NCI-H2171 (cell line): ENCODE data around the gene PLA2G6.

Experiments
- DNase-seq: peaks from one replicate; lab custom pipeline; 2025; lab: John Stamatoyannopoulos, UW

PLA2G6 gene

GRCh38 chr22:38214302-38215056, 32.8 kb upstream of the PLA2G6 start:
- no peak for DNase-seq

DNA sequence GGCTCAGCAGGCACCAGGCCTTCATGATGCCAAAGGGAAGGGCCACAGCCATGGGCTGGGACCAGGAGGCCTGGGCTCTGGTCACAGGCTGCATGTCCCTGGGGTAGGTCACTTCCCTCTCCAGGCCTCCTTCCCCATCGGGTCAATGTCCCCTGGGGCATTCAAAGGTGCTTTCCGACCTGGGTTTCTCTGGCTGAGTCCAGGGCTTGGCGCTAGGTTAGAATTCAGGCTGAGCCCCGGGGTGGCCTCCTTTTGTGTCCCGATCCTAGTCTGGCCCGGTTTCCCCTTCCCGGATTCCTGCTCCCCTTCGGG, 32.3 kb upstream of the PLA2G6 start:
- no peak for DNase-seq

DNA sequence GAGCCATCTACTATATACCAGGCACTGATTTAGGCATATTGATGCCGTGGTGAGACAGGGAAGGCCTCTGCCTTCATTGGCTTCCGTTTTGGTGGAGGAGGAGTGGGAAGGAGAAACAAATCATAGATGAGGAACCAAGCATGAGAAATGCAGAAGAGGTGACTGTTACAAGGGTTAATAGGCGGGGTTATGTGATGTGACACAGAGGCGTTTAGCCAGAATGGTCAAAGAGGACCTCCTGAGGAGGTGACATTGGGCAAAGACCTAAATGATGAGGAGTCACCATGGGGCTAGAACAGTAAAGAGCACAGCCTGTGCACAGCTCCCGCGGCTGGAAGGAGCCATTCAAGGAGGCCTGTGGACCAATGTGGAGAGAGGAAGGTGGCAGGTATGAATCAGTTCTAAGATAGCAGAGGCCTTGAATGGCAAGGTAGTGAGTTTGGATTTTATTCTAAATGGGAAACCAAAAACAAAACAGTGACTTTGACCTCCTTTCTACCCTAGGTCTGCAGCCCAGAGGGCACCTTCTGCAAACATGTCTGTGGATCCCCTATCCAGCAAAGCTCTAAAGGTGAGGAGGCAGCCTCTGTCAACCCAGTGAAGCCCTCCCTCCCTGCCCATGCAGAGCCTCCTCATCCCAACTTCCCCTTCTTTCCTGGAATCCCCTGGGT, 31.8 kb upstream of the PLA2G6 start:
- DNase-seq = no peak

GRCh38 chr22:38212442-38212841, 30.8 kb upstream of the PLA2G6 start:
- no peak for DNase-seq

DNA sequence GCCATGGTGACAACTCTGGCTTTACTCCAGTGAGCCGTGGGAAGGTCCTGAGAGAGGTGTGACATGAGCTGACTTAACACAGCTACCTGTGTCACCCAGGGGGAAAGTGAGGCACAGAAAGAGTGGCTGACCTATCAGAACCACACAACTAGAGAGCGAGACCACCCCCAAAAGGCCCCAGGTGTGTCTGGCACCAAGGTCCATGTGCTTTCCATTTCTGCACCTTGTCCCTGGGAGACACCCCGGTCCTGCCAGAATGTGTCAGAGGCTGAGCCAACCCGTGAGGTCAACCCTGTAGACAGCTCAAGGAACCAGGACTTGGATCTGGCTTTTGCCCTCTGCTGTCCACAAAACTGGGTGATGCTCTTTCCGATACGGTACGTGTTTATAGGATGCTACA, 29.9 kb upstream of the PLA2G6 start:
- DNase-seq = no peak

GRCh38 chr22:38208551-38208968, 26.9 kb upstream of the PLA2G6 start:
- DNase-seq = no peak

- no peak for DNase-seq
These were observed 26.3 kb upstream of the PLA2G6 start for GRCh38 chr22:38207898-38208432.

DNA sequence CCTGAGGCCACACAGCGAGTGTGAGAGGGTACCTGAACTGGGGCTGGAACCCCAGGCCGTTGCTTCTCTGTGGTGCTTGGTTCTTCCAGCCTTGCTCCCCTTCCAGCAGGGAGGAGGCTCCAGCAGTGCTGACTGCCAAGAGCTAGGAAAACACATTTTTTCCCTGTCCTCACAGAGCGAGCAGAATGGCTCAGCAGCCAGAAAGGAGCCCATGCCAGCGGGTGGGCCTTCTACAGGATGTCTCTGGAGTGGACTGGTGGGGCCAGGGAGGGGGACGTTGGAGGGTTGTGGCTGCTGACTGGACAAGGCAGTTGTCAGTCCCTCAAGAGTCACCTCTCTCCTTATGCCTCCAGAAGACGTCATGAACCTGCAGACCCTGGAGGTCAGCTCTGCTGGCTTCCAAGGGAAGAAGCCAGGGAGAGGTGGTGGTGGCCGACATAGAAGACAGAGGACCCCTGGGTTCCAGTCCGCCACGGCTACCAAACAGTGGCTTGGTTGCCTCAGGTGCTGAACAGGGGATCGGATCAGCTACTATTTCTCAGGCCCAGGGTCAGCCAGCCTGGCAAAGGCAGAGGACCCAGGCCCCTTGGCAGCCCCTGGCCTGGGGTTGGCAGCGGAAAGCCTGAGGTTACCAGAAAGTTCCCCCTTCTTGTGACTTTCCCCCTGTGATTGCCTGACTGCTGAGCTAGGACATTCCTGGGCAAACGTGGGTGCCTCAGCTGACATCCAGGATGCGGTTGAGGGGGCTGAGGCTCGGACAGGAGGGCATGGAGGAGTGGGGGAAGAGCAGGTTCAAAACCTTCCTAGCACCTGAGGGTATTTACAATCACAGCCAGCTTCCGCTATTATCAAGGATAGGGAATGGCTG, 23.9 kb upstream of the PLA2G6 start:
- DNase-seq = no peak

DNA sequence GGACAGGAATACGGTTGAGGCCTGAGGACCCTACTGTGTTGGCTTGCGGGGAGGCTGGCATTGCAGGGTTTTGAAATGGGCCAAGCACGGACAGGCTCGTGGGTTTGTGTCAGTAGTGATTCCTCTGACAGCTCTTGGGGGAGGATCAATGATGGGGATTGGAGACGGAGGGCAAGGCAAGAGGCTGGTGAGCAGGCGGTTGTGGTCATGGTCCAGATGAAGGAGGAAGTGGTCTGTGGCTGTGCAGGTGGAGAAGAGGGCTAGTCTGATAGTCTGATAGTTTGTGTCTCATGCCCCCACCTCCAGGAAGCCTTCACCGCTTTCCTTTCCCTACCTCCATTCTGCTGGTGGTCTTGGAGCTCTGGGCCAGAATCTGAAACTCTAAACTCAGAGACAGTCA, 23.2 kb upstream of the PLA2G6 start:
- DNase-seq = no peak

GRCh38 chr22:38203855-38204514, 22.4 kb upstream of the PLA2G6 start:
- DNase-seq = no peak

DNA sequence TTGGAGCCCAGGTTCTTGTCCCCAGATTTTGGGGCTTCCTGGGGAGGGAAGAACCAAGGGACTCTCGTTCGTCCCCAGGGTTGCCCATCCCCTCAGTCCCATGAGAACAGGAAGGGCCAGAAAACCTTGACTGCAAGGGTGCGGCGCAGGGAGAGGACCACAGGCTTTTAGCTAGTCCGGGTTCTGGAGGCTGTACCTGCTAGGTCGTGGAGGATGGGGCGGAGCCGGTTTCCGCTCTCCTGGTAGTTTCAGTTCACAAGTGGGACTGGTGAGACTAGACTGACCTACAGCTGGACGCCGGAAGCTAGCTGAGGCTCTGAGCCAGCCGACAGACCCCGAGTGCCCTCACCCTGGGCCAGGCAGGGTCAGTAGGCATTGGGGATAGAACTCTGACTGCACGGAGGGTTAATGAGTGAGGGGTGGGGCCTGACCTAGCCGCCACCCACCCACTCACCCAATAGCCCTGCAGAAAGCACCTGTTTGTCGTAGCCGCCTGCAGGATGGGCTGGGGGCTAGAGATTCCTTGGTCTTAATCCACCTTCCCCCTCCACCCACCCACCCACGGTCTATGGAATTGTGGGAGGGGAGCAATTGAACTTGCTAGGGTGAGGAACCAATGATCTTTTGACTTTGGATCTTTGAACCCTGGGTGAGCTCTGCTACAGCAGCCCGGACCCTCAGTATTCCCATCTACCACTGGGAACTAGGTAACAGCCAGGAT, 21.6 kb upstream of the PLA2G6 start:
- DNase-seq = no peak

- peak; percentile 55 for DNase-seq
These were observed 20.9 kb upstream of the PLA2G6 start for GRCh38 chr22:38202437-38203089.

- DNase-seq = peak; percentile 81
These were observed 20.2 kb upstream of the PLA2G6 start, which contains the start of gene MAFF for GRCh38 chr22:38201711-38202436. Gene MAFF, plus strand, starts transcription at chr22:38201994. Its CDS starts 11,860 bp downstream, at chr22:38213854.

DNA sequence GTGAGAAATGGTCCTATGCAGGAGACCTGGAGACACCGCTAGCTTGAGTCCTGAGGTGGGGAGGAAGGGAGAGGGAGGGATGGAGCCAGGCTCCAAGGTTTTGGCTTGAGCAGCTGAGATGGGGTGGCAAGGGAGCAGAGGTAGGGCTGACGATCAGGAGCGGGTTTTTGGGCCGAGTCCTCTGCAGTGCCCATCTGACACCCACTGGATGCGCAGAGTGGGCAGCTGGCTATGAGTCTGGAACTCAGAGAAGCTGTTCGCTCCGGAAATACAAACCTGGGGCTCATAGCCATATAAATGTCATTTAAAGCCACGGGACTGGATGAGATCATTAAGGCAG, 19.7 kb upstream of the PLA2G6 start:
- no peak for DNase-seq

GRCh38 chr22:38199826-38200559, 18.4 kb upstream of the PLA2G6 start:
- no peak for DNase-seq

GRCh38 chr22:38196791-38197419, 15.3 kb upstream of the PLA2G6 start:
- no peak for DNase-seq

DNA sequence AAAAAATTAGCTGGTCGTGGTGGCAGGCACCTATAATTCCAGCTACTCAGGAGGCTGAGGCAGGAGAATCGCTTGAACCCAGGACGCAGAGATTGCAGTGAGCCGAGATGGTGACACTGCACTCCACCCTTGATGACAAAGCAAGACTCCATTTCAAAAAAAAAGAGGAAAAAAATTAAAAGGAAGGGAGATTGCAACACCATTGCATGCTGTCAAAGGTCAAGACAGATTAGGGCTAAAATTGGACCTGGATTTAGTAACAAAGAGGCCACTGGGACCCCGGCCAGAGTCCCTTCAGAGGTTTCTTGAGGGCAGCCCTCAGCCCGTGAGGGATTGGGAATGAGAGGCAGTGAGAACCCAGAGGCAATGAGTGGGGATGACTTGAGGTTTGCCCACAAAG, 11.9 kb upstream of the PLA2G6 start:
- no peak for DNase-seq

GRCh38 chr22:38192475-38192863, 10.8 kb upstream of the PLA2G6 start:
- DNase-seq = no peak
